ENCODE measurements around the gene TRIM56.

DNA sequence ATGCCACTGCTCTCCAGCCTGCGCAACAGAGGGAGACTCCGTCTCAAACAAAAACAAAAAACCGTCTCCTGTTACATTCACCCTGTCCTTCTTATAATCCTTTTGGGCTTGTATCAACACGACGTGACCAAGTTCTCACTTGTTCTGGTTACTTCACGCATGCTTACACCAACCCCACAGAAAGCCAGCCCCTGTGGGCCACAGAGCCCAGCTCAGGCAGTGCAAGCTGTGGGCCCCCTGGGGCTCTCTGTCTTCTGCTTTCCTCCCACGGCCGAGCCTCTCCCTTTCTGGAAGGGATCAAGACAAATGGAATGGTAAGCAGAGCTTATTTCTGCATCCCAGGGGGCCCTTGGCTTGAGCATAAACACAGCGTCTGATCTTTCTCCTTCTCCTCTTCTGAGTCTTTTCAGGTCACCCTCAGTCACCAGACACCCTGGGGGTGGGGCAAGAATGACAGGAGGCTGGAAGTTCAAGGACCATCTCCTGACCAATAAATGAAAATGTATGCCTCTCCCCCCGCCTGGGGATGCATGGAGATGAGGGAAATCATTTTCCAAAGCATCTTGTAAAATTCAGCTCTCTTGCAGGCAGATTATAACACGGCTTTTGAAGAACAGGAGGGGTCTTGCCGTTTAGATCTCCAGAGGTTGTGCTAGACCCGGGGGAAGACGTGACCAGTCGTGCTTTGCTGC lies 19.0 kb upstream of the TRIM56 start:
- TF ChIP-seq, protein P1, sequence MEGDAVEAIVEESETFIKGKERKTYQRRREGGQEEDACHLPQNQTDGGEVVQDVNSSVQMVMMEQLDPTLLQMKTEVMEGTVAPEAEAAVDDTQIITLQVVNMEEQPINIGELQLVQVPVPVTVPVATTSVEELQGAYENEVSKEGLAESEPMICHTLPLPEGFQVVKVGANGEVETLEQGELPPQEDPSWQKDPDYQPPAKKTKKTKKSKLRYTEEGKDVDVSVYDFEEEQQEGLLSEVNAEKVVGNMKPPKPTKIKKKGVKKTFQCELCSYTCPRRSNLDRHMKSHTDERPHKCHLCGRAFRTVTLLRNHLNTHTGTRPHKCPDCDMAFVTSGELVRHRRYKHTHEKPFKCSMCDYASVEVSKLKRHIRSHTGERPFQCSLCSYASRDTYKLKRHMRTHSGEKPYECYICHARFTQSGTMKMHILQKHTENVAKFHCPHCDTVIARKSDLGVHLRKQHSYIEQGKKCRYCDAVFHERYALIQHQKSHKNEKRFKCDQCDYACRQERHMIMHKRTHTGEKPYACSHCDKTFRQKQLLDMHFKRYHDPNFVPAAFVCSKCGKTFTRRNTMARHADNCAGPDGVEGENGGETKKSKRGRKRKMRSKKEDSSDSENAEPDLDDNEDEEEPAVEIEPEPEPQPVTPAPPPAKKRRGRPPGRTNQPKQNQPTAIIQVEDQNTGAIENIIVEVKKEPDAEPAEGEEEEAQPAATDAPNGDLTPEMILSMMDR (IDR thresholded peaks at IDR 0.05 in 4 of 5, conservative IDR thresholded peaks at IDR 0.05 in 1 of 5) = no peak
- TF ChIP-seq POLR2A (IDR thresholded peaks at IDR 0.05) = no peak

All from gastrocnemius medialis (tissue), 4 donors.